Activated CD4-positive, alpha-beta T cell treated with anti-CD3 and anti-CD28 coated beads for 36 hours (primary cell): ENCODE results near the gene ACOT8. TPM values are rescaled to one million over a fixed set of nuclear protein-coding genes. Genes with fewer than 3 reads are reported as not detected.

Experiments
- total RNA-seq, 2 experiments: library from RNA; stranded (reverse); gene quantifications; one replicate each; pipeline ENCODE4 v1.2.3, GENCODE V29; 2021

Gene ACOT8
- total RNA-seq, 2 experiments from 2014 or later: 21.9 to 22.6 TPM

Other genes with a start within 250 kb of the ACOT8 start
- gene WFDC10A, start 227.7 kb downstream of the ACOT8 start, total RNA-seq: not detected
- not detected for gene WFDC9, start 226.1 kb downstream of the ACOT8 start, total RNA-seq
- not detected for gene WFDC11, start 187.2 kb downstream of the ACOT8 start, total RNA-seq
- gene WFDC13, start 155.4 kb downstream of the ACOT8 start, total RNA-seq: not detected
- not detected for gene WFDC10B, start 152.4 kb downstream of the ACOT8 start, total RNA-seq
- gene SPINT4, start 135.0 kb downstream of the ACOT8 start, total RNA-seq: not detected
- gene WFDC3, start 65.5 kb downstream of the ACOT8 start, total RNA-seq: not detected
- gene DNTTIP1, start 65.4 kb downstream of the ACOT8 start, total RNA-seq: 10 to 100 TPM; 25.0 to 25.2 TPM
- 100 to 1,000 TPM; 175 to 230 TPM for gene UBE2C, start 44.7 kb downstream of the ACOT8 start, total RNA-seq
- not detected for gene TNNC2, start 30.1 kb downstream of the ACOT8 start, total RNA-seq
- gene SNX21, start 23.6 kb downstream of the ACOT8 start, total RNA-seq: 1 to 10 TPM; 1.2 to 1.4 TPM
- gene ZSWIM3, start 222 bp upstream of the ACOT8 start, total RNA-seq: 1 to 10 TPM; 4.2 to 4.8 TPM
- gene ZSWIM1, start 23.8 kb upstream of the ACOT8 start, total RNA-seq: 10 to 100 TPM in 1 of 2 experiments, 1 to 10 TPM in 1; 9.4 to 10.7 TPM
- 1 to 10 TPM in 1 of 2 experiments, under 1 TPM in 1; 0.66 to 1.0 TPM for gene SPATA25, start 30.2 kb upstream of the ACOT8 start, total RNA-seq
- gene NEURL2, start 33.8 kb upstream of the ACOT8 start, total RNA-seq: 1 to 10 TPM; 1.2 to 1.9 TPM
- gene CTSA, start 33.9 kb upstream of the ACOT8 start, total RNA-seq: 10 to 100 TPM; 36.4 to 45.6 TPM
- gene PLTP, start 54.8 kb upstream of the ACOT8 start, total RNA-seq: 1 to 10 TPM; 5.6 to 7.0 TPM
- gene PCIF1, start 77.3 kb upstream of the ACOT8 start, total RNA-seq: 10 to 100 TPM; 24.0 to 27.4 TPM
- gene ZNF335, start 114.8 kb upstream of the ACOT8 start, total RNA-seq: 10 to 100 TPM; 27.4 to 28.9 TPM
- gene MMP9, start 151.5 kb upstream of the ACOT8 start, total RNA-seq: not detected
- gene SLC12A5, start 171.8 kb upstream of the ACOT8 start, total RNA-seq: under 1 TPM; 0.49 to 0.73 TPM
- gene NCOA5, start 232.6 kb upstream of the ACOT8 start, total RNA-seq: 10 to 100 TPM; 17.9 to 18.8 TPM